HCT116 (cell line): ENCODE data around the gene ABLIM1. TPM values are rescaled to one million over a fixed set of nuclear protein-coding genes. Genes with fewer than 3 reads are reported as not detected.

Source experiments
- ATAC-seq: fragments of 200-7000 bp; cut with Tn5 transposase; 2 replicates; pipeline ENCODE4 v1.9.1; 2020; ENCODE audit warnings: mild to moderate bottlenecking, moderate library complexity
- BruUV-seq: library from RNA; stranded (reverse); fragments of 400-500 nt; replicated peaks from 2 replicates; lab custom pipeline; 2021; lab: Mats Ljungman, UMichigan
- CTCF ChIA-PET: fragments of 300-600 bp; sonication (Branson Sonifier 250); formaldehyde crosslinking; loops from one replicate; lab custom pipeline; 2021; ENCODE audit warnings: antibody characterized with exemption; lab: Charles Lee
- POLR2A ChIA-PET: fragments of 300-600, 350-600 bp; sonication (Branson Sonifier 250); formaldehyde crosslinking; loops from one replicate; lab custom pipeline; 2021; ENCODE audit warnings: antibody characterized with exemption; lab: Charles Lee
- RAD21 ChIA-PET, 2 experiments: fragments of 300-600 bp; sonication (Branson Sonifier 250); formaldehyde crosslinking; loops; one replicate each; lab custom pipeline; 2023; ENCODE audit warnings: low total read pairs in 2 of 2; ENCODE audit not compliant: uncharacterized antibody in 2 of 2, unreplicated experiment in 2 of 2, low non-redundant PET in 1 of 2; lab: Charles Lee
- DNase-seq: peaks from one replicate; pipeline ENCODE4 v3.0.0-alpha.2; 2010; ENCODE audit warnings: low read depth, low spot score
- H2AFZ ChIP-seq: fragments of 200-600 bp; shearing (Covaris generic), sonication (generic); 2 replicates; pipeline ENCODE4 v1.6.1; 2017; ENCODE audit warnings: low read depth, mixed run types, mixed read lengths, antibody characterized with exemption, low read length; ENCODE audit not compliant: poor library complexity, severe bottlenecking
- H3K27ac ChIP-seq: 2 replicates; pipeline ENCODE4 v1.5.1; 2012; ENCODE audit warnings: low read depth, low read length
- H3K27me3 ChIP-seq: fragments of 200-600 bp; sonication (generic); 2 replicates; pipeline ENCODE4 v1.6.1; 2016; ENCODE audit warnings: mixed run types, low read length, mixed read lengths; ENCODE audit not compliant: insufficient read depth
- H3K36me3 ChIP-seq, 2 experiments: fragments of 200-500 bp in 1 of 2; fragments of 200-600 bp in 1 of 2; sonication (Bioruptor generic) in 1 of 2; sonication (generic) in 1 of 2; 2 replicates each; pipeline versions ENCODE4 v1.5.1 to v1.6.1; 2014 to 2016; ENCODE audit warnings: low read length in 2 of 2, inconsistent platforms in 1 of 2, mixed read lengths in 1 of 2, mixed run types in 1 of 2; ENCODE audit not compliant: insufficient read depth in 2 of 2, control insufficient read depth in 1 of 2
- H3K4me1 ChIP-seq, 2 experiments: fragments of 200-600 bp in 1 of 2; sonication (generic) in 1 of 2; 2 replicates each; pipeline versions ENCODE4 v1.5.1 to v1.6.1; 2012 to 2017; ENCODE audit warnings: low read length in 2 of 2, inconsistent platforms in 1 of 2, mild to moderate bottlenecking in 1 of 2, mixed read lengths in 1 of 2, mixed run types in 1 of 2, moderate library complexity in 1 of 2; ENCODE audit not compliant: insufficient read depth in 2 of 2, control insufficient read depth in 1 of 2
- H3K4me2 ChIP-seq: fragments of 200-600 bp; sonication (generic); 2 replicates; pipeline ENCODE4 v1.6.1; 2017; ENCODE audit warnings: mixed run types, low read length, mixed read lengths
- H3K4me3 ChIP-seq, 2 experiments: fragments of 200-600 bp in 1 of 2; sonication (generic) in 1 of 2; replicated peaks in 1 of 2; 2 replicates each; pipeline ENCODE4 v1.5.1; 2011 to 2016; ENCODE audit warnings: low read length in 2 of 2, control low read depth in 1 of 2, low read depth in 1 of 2, mild to moderate bottlenecking in 1 of 2, mixed read lengths in 1 of 2, mixed run types in 1 of 2
- H3K79me2 ChIP-seq: fragments of 200-600 bp; sonication (generic); 2 replicates; pipeline ENCODE4 v1.6.1; 2017; ENCODE audit warnings: mild to moderate bottlenecking, mixed run types, low read length, moderate library complexity, mixed read lengths; ENCODE audit not compliant: insufficient read depth
- H3K9ac ChIP-seq: fragments of 200-600 bp; sonication (generic); 2 replicates; pipeline ENCODE4 v1.6.1; 2016; ENCODE audit warnings: low read length, mixed read lengths
- H3K9me2 ChIP-seq: fragments of 200-600 bp; sonication (generic), shearing (Covaris generic); 2 replicates; pipeline ENCODE4 v1.6.1; 2017; ENCODE audit warnings: mixed run types, mild to moderate bottlenecking, moderate library complexity; ENCODE audit not compliant: insufficient read depth
- H3K9me3 ChIP-seq, 2 experiments: fragments of 200-500 bp in 1 of 2; fragments of 200-600 bp in 1 of 2; sonication (Bioruptor generic) in 1 of 2; sonication (generic) in 1 of 2; 2 replicates each; pipeline ENCODE4 v1.6.1; 2014 to 2017; ENCODE audit warnings: low read length in 2 of 2, mixed read lengths in 2 of 2, inconsistent platforms in 1 of 2, low read depth in 1 of 2, mild to moderate bottlenecking in 1 of 2, mixed run types in 1 of 2, moderate library complexity in 1 of 2; ENCODE audit not compliant: control insufficient read depth in 1 of 2, insufficient read depth in 1 of 2
- H4K20me1 ChIP-seq: fragments of 200-600 bp; sonication (generic), shearing (Covaris generic); 2 replicates; pipeline ENCODE4 v1.6.1; 2017; ENCODE audit warnings: mixed run types, mild to moderate bottlenecking, moderate library complexity; ENCODE audit not compliant: insufficient read depth
- EGR1 ChIP-seq: IDR thresholded peaks from 2 replicates; pipeline ENCODE4 v1.6.1; 2012; ENCODE audit warnings: low read depth
- ELF1 ChIP-seq: IDR thresholded peaks from 2 replicates; pipeline ENCODE4 v1.6.1; 2012; ENCODE audit warnings: low read depth, borderline replicate concordance
- EZH2phosphoT487 ChIP-seq: fragments of 200-600 bp; IDR thresholded peaks from 2 replicates; pipeline ENCODE4 v1.6.1; 2018; ENCODE audit warnings: antibody characterized with exemption, borderline replicate concordance
- POLR2AphosphoS5 ChIP-seq: IDR thresholded peaks from 2 replicates; pipeline ENCODE4 v1.6.1; 2011; ENCODE audit warnings: mild to moderate bottlenecking, low read depth, low read length, moderate library complexity
- SIN3A ChIP-seq: IDR thresholded peaks from 2 replicates; pipeline ENCODE4 v1.6.1; 2012; ENCODE audit warnings: low read depth
- SP1 ChIP-seq: IDR thresholded peaks from 2 replicates; pipeline ENCODE4 v1.6.1; 2012; ENCODE audit warnings: low read depth
- YY1 ChIP-seq: IDR thresholded peaks from 2 replicates; pipeline ENCODE4 v1.6.1; 2011; ENCODE audit warnings: low read length, low read depth, moderate library complexity, mild to moderate bottlenecking; ENCODE audit not compliant: insufficient replicate concordance; ENCODE audit errors: extremely low read depth
- ZBTB33 ChIP-seq: IDR thresholded peaks from 2 replicates; pipeline ENCODE4 v1.6.1; 2011; ENCODE audit warnings: mild to moderate bottlenecking, low read length, moderate library complexity; ENCODE audit not compliant: insufficient replicate concordance; ENCODE audit errors: extremely low read depth
- ZFX ChIP-seq: fragments of 450-650 bp; IDR thresholded peaks from 2 replicates; pipeline ENCODE4 v1.6.1; 2017
- ZNF274 ChIP-seq: fragments of 200-500 bp; sonication (Bioruptor generic); IDR thresholded peaks from 2 replicates; pipeline ENCODE4 v1.6.1; 2014; ENCODE audit warnings: mild to moderate bottlenecking, low read depth, low read length, inconsistent platforms
- intact Hi-C: fragments of 100-400 bp; cut with micrococcal nuclease; formaldehyde crosslinking; loops from 2 replicates; pipeline ENCODE4 v1.10.0; 2022
- total RNA-seq: library from RNA; stranded (reverse); gene quantifications from one replicate; pipeline ENCODE4 v1.2.1, GENCODE V29; 2021; ENCODE audit not compliant: unreplicated experiment

Gene ABLIM1
- total RNA-seq, 1 experiment from 2014 or later = 96.2 TPM

- TF ChIP-seq YY1 (no peak), ELF1 (no peak), SIN3A (no peak)
Observed at GRCh38 chr10:114623661-114624294, 34.3 kb downstream of the ABLIM1 start (continued).

DNA sequence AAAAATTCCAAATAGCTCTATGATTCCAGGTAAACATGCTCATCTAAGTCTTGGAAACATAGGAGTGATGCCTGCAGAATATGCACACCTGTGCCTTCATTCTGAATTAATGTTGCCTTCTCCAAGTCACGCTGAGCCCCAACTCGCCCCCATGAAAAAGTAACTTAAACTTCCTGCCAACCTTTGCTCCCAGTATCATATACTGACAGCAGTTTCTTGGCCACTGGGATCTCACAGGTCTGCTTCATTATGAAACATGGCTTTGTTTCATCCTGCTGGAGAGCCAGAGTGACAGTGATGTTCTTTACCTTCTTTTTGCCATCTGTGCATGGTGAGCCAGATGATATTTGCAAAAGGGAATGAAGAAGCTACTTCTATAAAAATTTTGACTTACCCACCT is 34.9 kb downstream of the ABLIM1 start:
- CTCF ChIA-PET = no interaction called here
- intact Hi-C loops = no loop called here
- peak overlapping the region; percentile 53; the same call in 1 of the 2 replicates for H3K27ac ChIP-seq

More for the DNA sequence above, 34.9 kb downstream of the ABLIM1 start:
- Histone ChIP-seq H3K9ac (no peak overlapping the region), H3K4me3 (no peak overlapping the region), H4K20me1 (no peaks in the 10 kb centered on the region), H2AFZ (no peak overlapping the region), H3K9me2 (no peaks in the 10 kb centered on the region), H3K36me3 (no peaks in the 10 kb centered on the region), H3K4me1 (peaks cover 39 to 47% of the 10 kb centered on the region in 2 experiments), H3K9me3 (no peaks in the 10 kb centered on the region), H3K27me3 (no peaks in the 10 kb centered on the region), H3K79me2 (no peaks in the 10 kb centered on the region), H3K4me2 (peak overlapping the region; percentile 71)
- ChIA-PET RAD21 (no interaction called here), POLR2A (no interaction called here)
- BruUV-seq = no TSS peak
- DNase-seq = no peak
- TF ChIP-seq YY1 = no peak
- TF ChIP-seq EGR1 = no peak
- no peak for TF ChIP-seq EZH2phosphoT487
- no peak for TF ChIP-seq ZFX
- TF ChIP-seq POLR2AphosphoS5 = no peak
- no peak for TF ChIP-seq ZBTB33
- no peak for TF ChIP-seq SP1
- no peak for TF ChIP-seq ELF1
- TF ChIP-seq ZNF274 = no peak
- no peak for TF ChIP-seq SIN3A
- no peak for ATAC-seq
